Measurements from ENCODE around the gene DYNC2H1. TPM values are rescaled to one million over a fixed set of nuclear protein-coding genes. Genes with fewer than 3 reads are reported as not detected.

The DYNC2H1 gene
- polyA plus RNA-seq, 12 donors: 9.0 to 17.5 (median 12.3) TPM; not detected in 1

DNA sequence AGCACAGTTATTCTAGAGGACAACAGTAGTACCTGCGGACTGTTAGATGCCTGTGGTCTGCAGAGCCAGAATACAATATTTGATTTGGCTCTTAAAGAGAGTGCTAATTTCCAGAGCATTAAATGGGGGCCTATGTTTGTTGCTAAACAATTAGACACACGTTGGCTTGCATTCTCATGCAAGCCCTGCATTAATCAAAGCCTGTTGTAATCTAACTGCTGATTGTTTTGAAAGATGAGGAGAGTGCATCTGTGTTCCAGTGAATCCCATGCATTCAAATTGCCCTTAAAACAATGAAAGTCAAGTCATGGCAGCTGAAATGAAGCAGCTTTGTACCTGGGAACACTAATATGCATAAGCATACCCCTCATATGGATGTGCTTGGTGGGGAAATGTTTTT, 419.4 kb downstream of the DYNC2H1 start:
- DNase-seq: no peak

DNA sequence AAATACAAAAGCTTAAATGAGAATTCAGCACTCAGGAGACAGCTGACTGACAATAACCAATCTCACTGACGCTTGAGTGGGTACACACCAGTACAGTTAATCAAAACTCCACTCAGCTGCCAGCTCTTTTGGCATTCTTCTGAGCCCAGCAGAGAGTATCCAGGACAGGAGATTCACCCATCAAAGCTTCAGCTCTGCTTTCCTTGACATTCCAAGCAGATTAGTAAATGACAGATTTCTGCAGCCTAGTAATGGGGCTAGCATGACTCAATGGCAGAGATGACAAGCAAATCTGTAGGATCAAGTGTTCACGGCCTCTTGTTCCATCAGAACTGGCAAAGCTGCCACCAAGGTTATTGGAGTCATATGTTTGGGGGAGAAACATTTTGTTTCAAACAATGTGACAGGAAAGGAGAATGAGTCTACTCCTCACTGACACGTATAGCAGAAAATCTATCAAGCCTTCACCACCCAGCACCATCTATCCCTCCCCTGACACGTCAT, 420.0 kb downstream of the DYNC2H1 start:
- DNase-seq: no peak

Other genes starting within 250 kb of the DYNC2H1 start
- gene MMP12, start 234.4 kb upstream of the DYNC2H1 start, polyA plus RNA-seq (ENCODE audit: insufficient read length in 12 of 12): not detected
- gene MMP13, start 153.7 kb upstream of the DYNC2H1 start, polyA plus RNA-seq (ENCODE audit: insufficient read length in 12 of 12): under 1 TPM in 2 of 12 donors, not detected in 10; 0.07 to 0.21 TPM
- 10 to 100 TPM in 11 of 12 donors, not detected in 1; 26.8 to 51.6 (median 38.2) TPM for gene DCUN1D5, start 17.3 kb upstream of the DYNC2H1 start, polyA plus RNA-seq (ENCODE audit: insufficient read length in 12 of 12)

Measured in muscle of arm (tissue), 12 donors.